Activated naive CD4-positive, alpha-beta T cell (primary cell): ENCODE measurements around the gene RBM19.

Experiments
- DNase-seq, 4 experiments: peaks; one replicate each; lab custom pipeline; 2025; lab: John Stamatoyannopoulos, UW

RBM19 gene

DNA sequence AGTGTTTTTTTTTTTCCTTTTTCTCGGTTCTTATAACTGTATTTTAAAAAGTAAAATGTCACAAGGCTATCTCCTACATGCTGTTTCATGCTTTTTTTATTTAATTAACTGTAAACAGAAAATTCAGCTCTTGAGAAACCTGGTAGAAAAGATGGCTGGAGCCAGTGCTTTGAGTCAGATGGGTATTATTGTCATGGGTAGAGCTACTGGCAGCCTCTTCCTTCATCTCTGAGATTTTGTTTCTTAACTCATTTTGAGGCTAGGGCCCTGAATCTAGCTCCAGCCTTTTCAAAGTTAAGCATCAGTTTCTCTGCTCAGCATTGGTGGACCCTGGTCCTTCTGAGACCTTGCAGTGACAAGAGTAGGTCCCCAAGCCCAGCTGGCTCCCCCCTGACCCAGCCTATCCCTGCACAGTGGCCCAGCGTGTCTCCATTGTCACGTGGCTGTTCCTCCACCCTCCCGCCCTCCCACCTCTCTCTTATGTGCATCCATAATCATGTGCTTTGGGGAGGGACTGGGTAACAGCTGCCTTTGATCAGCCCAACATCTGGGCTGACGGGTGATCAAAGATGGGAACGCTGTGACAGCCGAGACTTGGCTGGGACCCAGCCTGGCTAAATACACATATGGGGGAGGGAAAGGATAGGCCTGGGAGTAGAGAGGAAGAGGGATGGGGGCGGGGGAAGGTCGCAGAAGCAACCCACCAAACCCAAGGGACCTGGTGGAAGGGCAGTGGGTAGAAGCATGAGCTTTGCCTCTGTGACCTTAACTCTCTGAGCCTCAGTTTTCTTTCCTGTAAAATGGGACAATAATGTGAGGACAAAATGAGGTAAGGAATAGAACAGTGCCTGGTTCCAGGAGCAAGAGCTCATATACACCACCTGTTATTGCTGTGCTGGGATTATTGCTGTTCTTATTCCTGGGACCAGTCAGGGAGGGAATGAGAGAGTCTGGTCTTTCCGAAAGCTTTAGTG is 24.4 kb upstream of the RBM19 start:
- DNase-seq, result no peak

DNA sequence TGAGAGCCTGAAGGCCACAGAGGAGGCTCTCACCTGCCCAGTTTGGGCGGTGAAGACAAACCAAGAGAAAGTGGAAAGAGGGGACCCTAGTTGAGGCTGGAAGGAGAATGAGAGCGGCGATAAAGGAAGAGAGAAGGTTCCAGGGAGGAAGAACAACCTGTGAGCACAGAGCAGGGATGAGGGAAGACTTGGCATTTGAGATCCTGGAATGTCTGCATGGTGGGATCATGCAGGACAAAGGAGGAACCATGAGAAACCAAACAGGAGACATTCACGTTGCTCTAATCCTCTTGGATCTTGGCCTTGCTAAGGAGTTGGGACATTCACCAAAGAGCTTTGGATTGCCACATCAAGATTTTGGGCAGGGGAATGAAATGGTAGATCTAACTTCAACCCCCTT is 22.9 kb upstream of the RBM19 start:
- DNase-seq, result no peak

DNA sequence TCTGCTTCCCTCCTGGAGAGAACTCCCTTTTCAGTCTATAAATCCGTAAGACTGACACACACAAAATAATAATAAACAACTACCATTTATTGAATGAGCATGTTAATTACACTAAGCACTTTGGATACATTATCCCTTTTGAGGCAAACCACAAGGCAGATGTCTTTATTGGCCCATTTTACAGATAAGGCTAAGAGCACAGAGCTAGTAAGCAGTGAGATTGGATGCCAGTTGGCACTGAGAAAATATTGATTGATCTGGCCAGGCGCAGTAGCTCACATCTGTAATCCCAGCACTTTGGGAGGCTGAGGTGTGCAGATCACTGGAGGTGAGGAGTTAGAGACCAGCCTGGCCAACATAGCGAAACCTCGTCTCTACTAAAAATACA is 21.9 kb upstream of the RBM19 start:
- DNase-seq, result no peak

DNA sequence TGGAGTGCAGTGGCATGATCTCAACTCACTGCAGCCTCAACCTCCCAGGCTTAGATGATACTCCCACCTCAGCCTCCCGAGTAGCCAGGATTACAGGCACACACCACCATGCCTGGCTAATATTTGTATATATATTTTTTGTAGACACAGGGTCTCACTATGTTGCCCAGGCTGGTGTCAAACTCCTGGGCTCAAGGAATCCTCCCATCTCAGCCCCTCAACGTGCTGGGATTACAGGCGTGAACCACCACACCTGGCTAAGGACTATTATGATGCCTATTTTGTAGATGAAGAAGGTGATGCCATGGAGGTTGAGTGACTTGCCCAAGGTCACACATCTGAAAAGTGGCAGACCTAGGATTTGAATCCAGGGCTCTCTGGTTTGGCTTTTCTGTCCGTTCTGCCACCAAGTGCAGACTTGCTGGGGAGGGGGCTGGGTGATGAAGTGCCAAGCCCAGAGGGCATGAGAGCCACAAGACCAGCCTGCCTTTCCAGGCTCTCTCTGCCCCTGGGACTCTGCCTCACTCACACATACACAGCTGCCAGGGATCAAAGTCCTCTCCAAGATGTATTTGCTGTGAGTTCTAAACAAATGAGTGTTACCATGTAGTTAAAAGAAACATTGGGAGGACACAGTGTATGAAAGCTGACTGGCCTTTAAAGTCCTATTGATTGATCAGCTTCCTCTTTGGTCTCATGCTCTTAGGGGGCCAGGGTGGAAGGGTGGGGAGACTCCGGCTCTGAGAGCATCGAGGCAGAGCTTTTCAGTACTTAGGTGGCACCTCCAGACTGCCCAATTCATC is 21.3 kb upstream of the RBM19 start:
- DNase-seq, result no peak

DNA sequence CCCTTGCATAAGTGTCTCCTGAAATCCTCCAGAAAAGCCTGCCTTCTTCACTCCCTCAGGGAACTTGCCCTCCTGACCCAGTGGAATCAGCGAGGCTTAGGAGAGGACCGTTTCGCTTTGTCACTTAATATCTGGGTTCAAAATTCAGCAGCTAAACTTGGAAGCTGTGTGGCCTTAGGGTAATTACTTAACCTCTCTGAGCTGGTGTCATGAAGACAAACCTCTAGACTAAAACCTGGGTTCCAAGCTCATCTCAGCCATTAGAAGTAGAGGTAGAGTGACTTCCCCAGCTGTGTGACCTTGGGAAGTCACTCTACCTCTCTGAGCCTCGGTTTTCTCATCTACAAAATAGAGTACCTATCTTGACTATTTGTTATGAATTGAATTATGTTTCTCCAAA is 18.3 kb upstream of the RBM19 start:
- DNase-seq, result no peak

DNA sequence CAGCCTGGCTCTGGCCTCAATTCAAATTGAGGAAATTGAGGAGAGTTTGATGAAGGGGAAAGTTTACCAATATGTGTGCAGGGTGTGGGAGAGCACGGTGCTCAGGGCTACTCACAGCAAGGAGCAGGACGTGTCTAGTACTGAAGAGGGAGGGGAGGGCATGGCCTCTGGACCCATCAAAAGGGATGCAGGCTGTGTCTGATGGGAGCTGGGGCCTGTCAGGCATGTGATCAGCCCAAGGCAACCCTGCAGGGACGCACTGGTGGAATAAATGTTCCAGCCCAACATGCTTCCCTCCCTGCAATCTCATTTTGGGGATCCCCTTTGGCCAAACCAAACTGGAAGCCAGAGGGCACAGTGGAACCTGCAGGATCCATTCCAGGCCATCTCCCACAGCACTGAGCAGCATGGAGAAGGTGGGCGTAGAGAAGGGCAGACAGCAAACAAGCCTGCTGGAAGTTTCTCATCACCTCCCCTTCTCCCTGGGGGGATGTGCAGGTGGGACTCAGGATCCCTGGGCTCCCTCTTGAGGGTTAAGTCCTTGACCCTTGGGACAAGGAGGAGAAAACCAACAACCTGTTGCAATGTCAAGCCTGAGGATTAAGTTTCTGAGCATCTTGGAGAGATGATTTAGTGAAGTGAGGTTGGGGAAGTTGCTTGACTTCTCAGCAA is 17.8 kb upstream of the RBM19 start:
- DNase-seq, result no peak

DNA sequence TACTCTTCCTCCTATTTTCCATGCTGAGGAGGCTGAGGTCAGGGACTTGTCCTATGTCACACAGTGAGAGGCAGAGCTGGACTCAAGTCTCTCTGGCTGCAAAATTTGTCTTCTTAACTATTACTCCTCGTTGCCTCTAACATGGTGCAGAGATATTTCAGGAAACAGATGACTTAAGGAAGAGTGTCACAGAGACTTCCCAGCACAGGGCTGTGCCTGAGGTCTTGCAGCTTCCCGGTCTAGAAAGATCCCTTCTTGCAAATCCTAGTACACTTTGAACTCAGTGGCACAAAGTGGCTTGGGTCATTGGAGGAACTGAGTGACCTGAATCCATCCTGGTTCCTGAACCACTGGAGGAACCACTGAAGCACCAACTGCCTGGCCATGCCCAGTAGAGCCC is 17.1 kb upstream of the RBM19 start:
- no peak for DNase-seq

DNA sequence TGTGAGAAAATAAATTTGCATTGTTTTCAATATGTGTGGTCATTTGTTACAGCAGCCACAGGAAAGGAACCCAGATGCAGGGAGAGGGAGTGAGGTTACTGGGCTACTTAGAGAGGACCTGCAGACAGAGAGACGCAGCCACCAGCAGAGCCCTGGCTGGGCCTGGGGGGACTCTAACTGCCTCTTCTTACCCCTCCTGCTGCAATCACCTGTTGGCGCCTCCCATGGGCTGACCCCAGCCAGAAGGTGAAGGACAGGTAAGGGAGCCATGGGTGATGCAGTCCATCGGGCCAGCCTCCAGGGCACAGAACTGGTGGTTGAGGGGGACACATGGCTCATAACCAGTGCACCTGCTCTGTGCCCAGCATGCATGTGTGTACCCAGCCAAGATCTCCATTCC is 15.8 kb upstream of the RBM19 start:
- DNase-seq, result no peak

DNA sequence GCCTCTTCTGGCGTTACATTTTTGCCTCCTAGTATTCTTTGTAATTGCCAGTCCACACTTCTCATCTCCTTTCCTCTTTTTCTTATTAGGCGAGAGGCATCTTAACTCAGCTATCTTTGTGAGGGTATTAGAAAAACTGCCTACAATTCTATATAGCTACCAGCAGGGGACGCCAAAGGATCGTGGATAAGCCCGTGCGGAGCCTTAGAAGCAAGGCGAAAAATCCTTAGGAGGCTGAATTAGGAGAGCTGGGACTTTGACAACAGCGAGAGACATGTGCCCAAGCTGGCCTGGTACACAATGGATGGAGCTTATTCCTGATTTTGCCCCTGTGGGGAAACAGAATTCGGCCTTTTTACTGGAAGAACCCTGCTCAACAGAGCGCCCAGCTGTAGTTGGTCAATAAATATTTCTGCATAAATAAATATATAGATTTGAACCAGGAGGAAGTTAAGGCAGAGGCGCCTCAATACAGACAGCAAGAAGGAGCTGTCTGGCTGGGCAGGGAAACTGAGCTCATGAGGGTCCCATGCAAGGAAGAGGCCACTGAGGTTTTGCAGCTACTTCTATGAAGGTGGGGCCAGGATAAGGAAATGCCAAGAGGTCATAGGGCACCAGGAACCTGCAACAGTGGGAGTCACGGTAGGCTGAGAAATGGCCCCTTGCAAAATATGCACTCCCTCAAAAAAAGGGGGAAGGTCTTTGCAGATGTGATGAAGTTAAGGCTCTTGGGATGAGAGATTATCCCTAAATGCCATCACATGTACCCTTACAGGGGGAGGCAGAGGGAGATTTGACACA is 14.6 kb upstream of the RBM19 start:
- no peak for DNase-seq

DNA sequence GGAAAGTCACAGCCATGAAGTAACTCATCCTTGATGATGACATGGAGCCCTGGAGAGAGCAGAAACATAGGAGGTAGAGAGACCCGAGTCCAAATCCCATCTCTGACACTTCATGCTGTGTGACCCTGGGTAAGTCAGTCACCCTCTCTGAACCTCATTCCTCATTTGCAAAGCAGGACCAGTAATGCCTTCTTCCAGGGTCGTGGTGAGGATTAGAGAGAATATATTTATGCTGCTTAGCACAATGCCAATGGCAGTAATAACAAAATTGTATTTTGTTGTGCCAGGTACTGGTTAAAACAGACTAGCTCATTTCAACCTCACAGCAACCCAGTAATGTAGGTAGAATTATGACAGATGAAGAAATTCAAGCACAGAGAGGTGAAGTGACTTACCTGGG is 13.9 kb upstream of the RBM19 start:
- no peak for DNase-seq

DNA sequence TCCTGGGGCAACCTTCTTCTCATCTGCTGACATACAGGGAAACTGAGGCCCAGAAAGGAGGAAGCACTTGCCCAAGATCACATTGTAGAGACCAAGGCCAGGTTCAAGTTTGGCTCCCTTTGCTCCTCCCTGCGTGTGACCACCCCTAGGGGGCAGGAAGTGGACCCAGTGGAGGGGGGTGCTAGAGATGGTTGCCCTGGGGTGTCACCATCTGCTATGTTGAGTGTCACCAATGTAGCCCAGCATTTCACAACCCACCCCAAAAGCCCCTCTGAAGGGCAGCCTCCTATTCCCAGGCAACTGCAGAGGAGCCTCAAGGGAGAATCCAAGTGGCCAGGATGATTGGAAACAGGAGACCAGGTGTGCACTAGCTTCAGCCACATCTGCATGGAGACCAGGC is 12.0 kb upstream of the RBM19 start:
- no peak for DNase-seq

DNA sequence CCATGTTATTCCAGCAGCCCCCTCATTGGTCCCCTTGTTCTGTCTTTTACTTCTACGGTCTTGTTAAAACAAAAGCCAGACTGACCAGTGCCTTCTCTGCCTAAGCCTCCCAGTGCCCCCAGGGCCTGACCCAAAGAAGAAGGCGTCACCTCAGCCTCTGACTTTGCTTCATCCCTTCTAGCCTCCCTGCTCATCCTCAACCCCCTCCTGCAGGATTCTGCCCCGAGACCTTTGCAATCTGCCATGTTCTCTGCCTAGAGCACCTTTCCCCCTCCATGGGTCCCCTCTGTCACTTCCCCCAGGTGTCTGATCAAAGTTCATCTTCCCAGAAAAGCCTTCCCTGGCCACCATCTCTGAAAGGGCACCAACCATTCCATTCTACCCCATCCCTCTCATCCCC is 7.9 kb upstream of the RBM19 start:
- no peak for DNase-seq

DNA sequence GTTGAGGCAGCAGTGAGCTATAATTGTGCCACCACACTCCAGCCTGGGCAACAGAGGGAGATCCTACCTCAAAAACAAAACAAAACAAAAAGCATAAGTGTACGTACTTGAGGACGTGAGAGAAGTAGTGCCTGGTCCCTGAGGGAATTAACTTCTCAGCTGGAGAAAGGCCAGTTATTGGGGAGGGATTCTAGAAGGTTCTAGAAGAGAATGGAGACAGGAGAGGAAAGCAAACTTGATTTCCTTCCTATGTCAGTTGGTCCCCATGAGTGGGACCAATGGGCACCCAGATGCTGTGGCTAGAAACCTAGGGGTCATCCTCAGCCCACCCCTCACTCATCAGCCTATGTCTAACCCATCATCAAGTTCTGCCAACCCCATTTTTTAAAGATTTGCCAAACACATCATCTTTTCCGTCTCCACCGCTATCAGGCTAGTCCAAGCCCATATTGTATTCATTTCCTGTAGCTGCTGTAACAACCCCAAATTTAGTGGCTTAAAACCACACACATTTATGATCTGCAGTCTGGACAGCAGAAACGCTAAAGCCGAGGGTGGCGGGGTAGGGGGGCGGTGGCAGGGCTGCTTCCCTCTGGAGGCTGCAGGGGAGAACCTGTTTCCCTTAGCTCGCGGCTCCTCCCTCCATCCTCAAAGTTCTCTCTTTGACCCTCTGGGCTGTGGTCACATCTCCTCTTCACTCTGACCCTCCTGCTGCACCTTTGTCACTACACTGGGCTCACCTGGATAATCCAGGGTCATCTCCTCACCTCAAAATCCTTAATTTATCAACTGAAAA is 7.2 kb upstream of the RBM19 start:
- no peak for DNase-seq

DNA sequence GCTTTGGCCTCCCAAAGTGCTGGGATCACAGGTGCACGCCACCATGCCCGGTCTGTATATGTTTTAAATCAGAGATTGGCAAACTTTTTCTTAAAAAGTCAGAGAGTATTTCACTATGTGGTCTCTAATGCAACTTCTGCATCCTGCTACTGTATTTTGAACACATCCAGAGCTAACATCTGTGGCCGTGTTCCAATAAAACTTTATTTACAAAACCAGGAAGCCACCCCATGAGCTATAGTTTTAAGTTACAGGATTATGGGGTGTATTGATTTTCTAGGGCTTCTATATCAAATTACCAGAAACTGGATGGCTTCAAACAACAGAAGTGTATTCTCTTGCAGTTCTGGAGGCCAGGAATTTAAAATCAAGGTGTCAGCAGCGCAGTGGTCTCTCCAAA is 5.3 kb upstream of the RBM19 start:
- no peak for DNase-seq

DNA sequence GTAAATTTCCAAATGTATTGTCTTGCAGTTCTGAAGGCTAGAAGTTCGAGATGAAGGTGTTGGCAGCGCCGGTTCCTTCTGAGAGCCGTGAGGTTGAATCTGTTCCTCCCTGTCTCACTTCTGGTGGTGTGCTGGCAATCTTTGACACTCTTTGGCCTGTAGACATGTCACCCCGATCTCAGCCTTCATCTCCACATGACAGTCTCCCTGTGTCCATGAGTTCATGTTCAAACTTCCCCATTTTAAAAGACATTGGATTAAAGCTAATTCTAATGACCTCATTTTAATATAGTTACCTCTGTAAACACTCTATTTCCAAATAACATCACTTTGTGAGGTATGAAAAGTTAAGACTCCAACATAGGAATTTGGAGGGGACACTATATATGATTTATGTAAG is 4.1 kb upstream of the RBM19 start:
- DNase-seq, result no peak

DNA sequence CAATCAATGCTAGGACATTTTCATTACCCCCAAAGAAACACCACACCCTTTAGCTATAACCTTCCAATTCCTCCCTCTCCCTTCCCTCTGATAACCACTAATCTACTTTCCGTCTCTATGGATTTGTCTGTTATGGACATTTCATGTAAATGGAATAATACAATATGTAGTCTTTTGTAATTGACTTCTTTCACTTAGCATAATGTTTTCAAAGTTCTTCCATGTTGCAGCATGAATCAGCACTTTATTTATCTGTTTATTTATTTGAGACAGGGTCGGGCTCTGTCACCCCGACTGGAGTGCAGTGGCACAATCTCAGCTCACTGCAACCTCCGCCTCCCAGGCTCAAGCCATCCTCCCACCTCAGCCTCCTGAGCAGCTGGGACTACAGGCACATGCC is 1.2 kb upstream of the RBM19 start:
- DNase-seq, result no peak

DNA sequence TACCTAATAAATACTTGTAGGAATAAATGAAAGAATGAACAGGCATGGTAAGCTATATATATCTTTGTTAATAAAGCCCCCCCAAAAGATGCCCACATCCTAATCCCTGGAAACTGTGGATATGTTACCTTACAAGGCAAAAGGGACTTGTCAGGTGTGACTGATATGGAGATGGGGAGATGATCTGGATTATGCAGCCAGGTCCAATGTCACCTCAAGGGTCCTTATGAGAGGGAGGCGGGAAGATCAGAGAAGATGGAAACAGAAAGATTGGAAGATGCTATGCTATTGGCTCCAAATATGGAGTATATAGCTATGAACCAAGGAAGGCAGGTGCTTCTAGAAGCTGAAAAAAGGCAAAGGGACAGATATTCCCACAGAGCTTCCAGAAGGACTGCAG is 3.4 kb downstream of the RBM19 start:
- no peak for DNase-seq

DNA sequence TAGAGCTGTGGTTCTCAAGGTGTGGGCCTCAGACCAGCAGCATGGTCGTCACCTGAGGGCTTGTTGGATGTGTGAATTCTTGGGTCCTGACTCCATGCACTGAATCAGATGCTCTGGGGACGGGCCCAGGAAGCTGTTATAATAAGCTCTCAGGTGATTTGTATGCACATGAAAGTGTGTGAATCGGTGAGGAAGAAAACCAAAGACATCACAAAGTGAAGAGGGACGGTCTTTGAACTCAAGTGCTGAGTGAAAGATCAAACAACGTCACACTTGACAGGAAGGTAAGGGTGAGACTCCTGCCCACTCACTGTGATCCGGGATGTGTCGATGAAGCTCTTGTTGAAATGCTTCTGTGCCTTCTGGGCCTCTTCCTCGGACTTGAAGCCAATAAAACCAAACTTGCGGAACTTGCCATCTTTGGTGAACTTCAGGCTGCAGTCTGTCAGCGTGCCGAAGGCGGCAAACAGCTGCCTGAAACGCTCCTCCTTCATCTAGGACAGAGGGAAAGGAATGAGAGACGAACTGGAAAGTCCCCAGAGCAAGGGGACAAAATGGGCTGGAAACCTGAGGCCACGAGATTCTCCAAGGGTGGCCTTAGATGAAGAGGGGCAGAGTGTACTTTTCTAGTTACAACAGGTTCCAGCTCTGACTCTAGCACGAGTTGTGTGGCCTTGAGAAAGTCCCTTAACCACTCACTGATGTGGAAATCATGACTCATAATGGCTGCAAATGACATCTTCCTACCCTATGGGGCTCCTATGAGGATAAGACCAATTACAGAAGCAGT is 4.0 kb downstream of the RBM19 start:
- DNase-seq, result no peak

DNA sequence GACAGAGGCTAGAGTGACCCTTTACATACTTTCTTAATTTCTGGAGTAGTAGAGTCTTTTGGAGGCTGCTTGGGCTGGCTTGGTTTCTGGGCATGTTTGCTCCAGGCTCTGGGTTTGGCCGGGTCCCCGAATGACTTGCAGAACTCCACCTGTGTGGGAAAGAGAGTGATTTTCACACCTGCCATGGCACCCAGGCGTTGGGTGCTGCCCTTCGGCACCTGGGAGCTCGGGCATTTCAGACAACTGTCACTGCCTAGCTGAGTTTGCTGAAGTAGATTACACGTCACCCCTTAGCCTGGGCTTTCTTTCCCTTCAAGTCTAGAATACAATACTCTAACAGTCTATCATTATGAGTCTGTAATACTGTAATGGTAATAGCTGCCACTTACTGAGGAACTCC is 6.1 kb downstream of the RBM19 start:
- no peak for DNase-seq

DNA sequence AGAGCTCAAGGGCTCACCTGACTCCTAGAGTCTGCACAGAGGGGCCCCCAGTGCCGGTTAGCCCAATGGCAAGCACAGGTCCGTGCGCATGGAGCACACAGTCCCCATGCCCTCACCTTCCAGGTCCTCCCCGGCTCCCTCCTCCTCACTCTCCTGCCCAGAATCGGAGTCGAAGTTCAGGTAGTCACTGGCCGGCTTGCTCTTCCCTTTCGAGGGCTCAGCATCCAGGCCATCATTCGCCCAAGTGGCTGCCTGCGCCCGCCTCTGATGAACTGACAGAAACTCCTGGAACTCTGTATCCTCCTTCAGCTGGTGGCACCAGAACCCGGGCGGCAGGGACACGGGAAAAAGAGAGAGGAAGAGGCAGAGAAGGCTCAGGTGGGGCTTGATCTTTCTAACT is 7.0 kb downstream of the RBM19 start:
- DNase-seq, result no peak
